Caco-2 (cell line): ENCODE measurements around the gene CLIP2. TPM values are rescaled to one million over a fixed set of nuclear protein-coding genes. Genes with fewer than 3 reads are reported as not detected.

Experiments used
- BruUV-seq: library from RNA; stranded (reverse); fragments of 400-500 nt; replicated peaks from 2 replicates; lab custom pipeline; 2021; lab: Mats Ljungman, UMichigan
- CTCF ChIA-PET: fragments of 300-600 bp; sonication (Branson Sonifier 250); formaldehyde crosslinking; loops from one replicate; lab custom pipeline; 2022; ENCODE audit warnings: antibody characterized with exemption; lab: Charles Lee
- POLR2A ChIA-PET: fragments of 300-600 bp; sonication (Branson Sonifier 250); formaldehyde crosslinking; loops from one replicate; lab custom pipeline; 2022; ENCODE audit warnings: antibody characterized with exemption; lab: Charles Lee
- DNase-seq, 2 experiments: peaks; one replicate each; pipeline versions ENCODE4 v3.0.0 to v3.0.0-alpha.2; 2020 to 2022
- H3K27me3 ChIP-seq: replicated peaks from 2 replicates; pipeline ENCODE4 v1.6.0; 2011; ENCODE audit warnings: low read length; ENCODE audit not compliant: control insufficient read depth, insufficient read depth
- H3K36me3 ChIP-seq: 2 replicates; pipeline ENCODE4 v1.5.1; 2011; ENCODE audit warnings: low read length; ENCODE audit not compliant: control insufficient read depth, insufficient read depth
- H3K4me1 ChIP-seq: fragments of 250-450 bp; sonication (Bioruptor Pico); 2 replicates; pipeline ENCODE4 v1.5.1; 2020; ENCODE audit warnings: mild to moderate bottlenecking
- H3K4me3 ChIP-seq: 2 replicates; pipeline ENCODE4 v1.5.1; 2011; ENCODE audit warnings: low read depth, mild to moderate bottlenecking, control low read depth, low read length
- H3K9me3 ChIP-seq: fragments of 250-450 bp; sonication (Bioruptor Pico); 2 replicates; pipeline ENCODE4 v1.5.1; 2020; ENCODE audit warnings: mild to moderate bottlenecking, moderate library complexity
- H3K27ac Mint-ChIP-seq: one replicate; pipeline ENCODE4 v1.8.0; 2022; ENCODE audit warnings: mixed read lengths; ENCODE audit not compliant: unreplicated experiment
- H3K27me3 Mint-ChIP-seq: one replicate; pipeline ENCODE4 v1.8.0; 2022; ENCODE audit warnings: mixed read lengths; ENCODE audit not compliant: insufficient read depth, unreplicated experiment
- H3K36me3 Mint-ChIP-seq: one replicate; pipeline ENCODE4 v1.8.0; 2022; ENCODE audit warnings: mild to moderate bottlenecking, mixed read lengths; ENCODE audit not compliant: insufficient read depth, unreplicated experiment
- H3K4me1 Mint-ChIP-seq: one replicate; pipeline ENCODE4 v1.8.0; 2022; ENCODE audit warnings: low read depth, mixed read lengths; ENCODE audit not compliant: unreplicated experiment
- H3K4me3 Mint-ChIP-seq: one replicate; pipeline ENCODE4 v1.8.0; 2022; ENCODE audit warnings: mild to moderate bottlenecking, moderate library complexity, mixed read lengths; ENCODE audit not compliant: unreplicated experiment
- H3K9me3 Mint-ChIP-seq: one replicate; pipeline ENCODE4 v1.8.0; 2022; ENCODE audit warnings: mixed read lengths; ENCODE audit not compliant: unreplicated experiment
- CTCF ChIP-seq, 2 experiments: fragments of 200-600 bp in 1 of 2; IDR thresholded peaks; 1 replicate in 1 of 2; 2 replicates in 1 of 2; pipeline versions ENCODE4 v1.5.1 to v1.8.0; 2011 to 2022; ENCODE audit warnings: antibody characterized with exemption in 1 of 2, control low read depth in 1 of 2, inconsistent platforms in 1 of 2, low read depth in 1 of 2, low read length in 1 of 2, mild to moderate bottlenecking in 1 of 2, moderate library complexity in 1 of 2; ENCODE audit not compliant: insufficient read depth in 1 of 2, severe bottlenecking in 1 of 2, unreplicated experiment in 1 of 2
- intact Hi-C: fragments of 100-400 bp; cut with micrococcal nuclease; formaldehyde crosslinking; loops from one replicate; pipeline ENCODE4 v1.10.0; 2022; ENCODE audit not compliant: unreplicated experiment
- total RNA-seq: library from RNA; stranded (reverse); gene quantifications from 2 replicates; pipeline ENCODE4 v1.2.3, GENCODE V29; 2022

Gene CLIP2
- total RNA-seq, 1 experiment from 2014 or later, result 19.5 TPM

- DNase-seq, result peak; percentile 89 to 91
- no peaks in the 10 kb centered on the region for H3K9me3 ChIP-seq
- no peaks in the 10 kb centered on the region for H3K27me3 ChIP-seq
- Mint-ChIP-seq H3K27ac (peak overlapping the region; percentile 58), H3K36me3 (peaks cover 28% of the 10 kb centered on the region), H3K4me3 (no peak overlapping the region), H3K9me3 (no peaks in the 10 kb centered on the region), H3K4me1 (no peaks in the 10 kb centered on the region), H3K27me3 (no peaks in the 10 kb centered on the region)
- no peak for TF ChIP-seq CTCF (IDR thresholded peaks at IDR 0.05; ENCODE audit: insufficient read depth in 1 of 2, low read depth in 1 of 2, low read length in 1 of 2, severe bottlenecking in 1 of 2, unreplicated experiment in 1 of 2)
- intact Hi-C loops, result loop anchor here (5.0 kb wide), 1 partner anchor 73 kb away; no protein-coding TSS in a partner anchor
- no TSS peak for BruUV-seq
- ChIA-PET CTCF (interaction anchor here (1.3 kb wide), 1 partner anchor 36 kb away, joined by 3 read pairs; no protein-coding TSS in a partner anchor), POLR2A (no interaction called here)
- peaks cover 2% of the 10 kb centered on the region; the same call in 1 of the 2 replicates for H3K36me3 ChIP-seq
- no peaks in the 10 kb centered on the region for H3K4me1 ChIP-seq
- H3K4me3 ChIP-seq, result no peak overlapping the region
These were observed 76.3 kb downstream of the CLIP2 start for GRCh38 chr7:74365322-74366022.

GRCh38 chr7:74371381-74372341 is 82.5 kb downstream of the CLIP2 start:
- H3K27me3 Mint-ChIP-seq, result no peaks in the 10 kb centered on the region
- Histone ChIP-seq H3K27me3 (no peaks in the 10 kb centered on the region), H3K4me1 (peaks cover 6% of the 10 kb centered on the region; the same call in 1 of the 2 replicates), H3K36me3 (no peaks in the 10 kb centered on the region), H3K4me3 (peak overlapping the region; percentile 9), H3K9me3 (no peaks in the 10 kb centered on the region)
- ChIA-PET POLR2A (interaction anchor here (0.6 kb wide), 2 partner anchors 248 to 268 kb away, joined by 4 to 5 read pairs; no protein-coding TSS in a partner anchor), CTCF (interaction anchor here (0.7 to 1.2 kb wide), 3 partner anchors 9 to 165 kb away, joined by 5 read pairs; no protein-coding TSS in a partner anchor)
- H3K36me3 Mint-ChIP-seq, result peaks cover 14% of the 10 kb centered on the region
- no peak for TF ChIP-seq CTCF (IDR thresholded peaks at IDR 0.05; ENCODE audit: insufficient read depth in 1 of 2, low read depth in 1 of 2, low read length in 1 of 2, severe bottlenecking in 1 of 2, unreplicated experiment in 1 of 2)
- peaks cover 6% of the 10 kb centered on the region for H3K4me1 Mint-ChIP-seq
- intact Hi-C loops, result no loop called here
- no peak overlapping the region for H3K27ac Mint-ChIP-seq
- H3K9me3 Mint-ChIP-seq, result no peaks in the 10 kb centered on the region
- peak; percentile 63 to 69 for DNase-seq
- BruUV-seq, result no TSS peak
- peak overlapping the region; percentile 67 for H3K4me3 Mint-ChIP-seq
